Skeletal muscle tissue (tissue), 4 donors: Measurements from ENCODE around the gene HRH2. TPM values are rescaled to one million over a fixed set of nuclear protein-coding genes. Genes with fewer than 3 reads are reported as not detected.
"Not testable (repeated sequence)": the region's sequence is repeated elsewhere in the genome, so short reads cannot be mapped to it uniquely, and the experiment has no call there.

Experiments
- H3K27ac ChIP-seq: one replicate; pipeline ENCODE4 v1.7.0; 2013; ENCODE audit warnings: mild to moderate bottlenecking, low read depth, low read length, inconsistent platforms
- H3K27me3 ChIP-seq, 3 donors: one replicate each; pipeline ENCODE4 v1.7.0; 2013; ENCODE audit warnings: low read length in 3 of 3; ENCODE audit not compliant: control insufficient read depth in 3 of 3, insufficient read depth in 3 of 3
- H3K36me3 ChIP-seq, 3 donors: one replicate each; pipeline ENCODE4 v1.7.0; 2013; ENCODE audit warnings: low read length in 3 of 3; ENCODE audit not compliant: control insufficient read depth in 3 of 3, insufficient read depth in 3 of 3
- H3K4me1 ChIP-seq, 3 donors: one replicate each; pipeline ENCODE4 v1.7.0; 2013; ENCODE audit warnings: low read length in 3 of 3, mild to moderate bottlenecking in 3 of 3; ENCODE audit not compliant: control insufficient read depth in 3 of 3, insufficient read depth in 3 of 3
- H3K4me3 ChIP-seq, 3 donors: one replicate each; pipeline ENCODE4 v1.7.0; 2013; ENCODE audit warnings: low read length in 3 of 3
- H3K9ac ChIP-seq, 3 donors: one replicate each; pipeline ENCODE4 v1.7.0; 2013; ENCODE audit warnings: low read length in 3 of 3, mild to moderate bottlenecking in 3 of 3, moderate library complexity in 2 of 3, low read depth in 1 of 3
- H3K9me3 ChIP-seq, 3 donors: one replicate each; pipeline ENCODE4 v1.7.0; 2013; ENCODE audit warnings: low read length in 3 of 3; ENCODE audit not compliant: control insufficient read depth in 3 of 3
- total RNA-seq: library from RNA; depleted of rRNA; stranded (reverse); fragments of >200 nt; gene quantifications from one replicate; pipeline ENCODE4 v1.2.3, GENCODE V29; 2014
- donor health status: Osteomylitis.

The HRH2 gene
- total RNA-seq, 1 donor from 2014 or later = 1.0 TPM

DNA sequence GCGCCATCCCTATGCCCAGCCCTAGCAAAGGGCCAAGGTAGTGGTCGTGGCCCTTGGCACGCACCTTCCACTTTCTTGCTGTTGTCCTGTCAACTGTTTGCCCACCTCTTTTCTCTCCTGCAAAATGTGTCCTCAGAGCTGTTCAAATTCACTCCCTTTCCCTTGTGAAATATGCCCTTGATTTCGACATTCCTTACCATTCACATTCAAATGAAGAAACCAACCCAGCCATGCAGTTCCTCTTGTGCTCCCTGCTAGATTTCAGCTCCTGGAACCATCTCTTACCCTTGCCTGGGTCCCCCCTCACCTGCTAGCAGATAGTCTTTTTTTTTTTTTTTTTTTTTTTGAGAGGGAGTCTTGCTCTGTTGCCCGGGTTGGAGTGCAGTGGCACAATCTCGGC lies 19.6 kb upstream of the HRH2 start:
- H3K9me3 ChIP-seq = no peaks in the 10 kb centered on the region
- H3K9ac ChIP-seq = no peak overlapping the region
- H3K4me1 ChIP-seq = no peaks in the 10 kb centered on the region
- peaks cover 0 to 7% (median 6%) of the 10 kb centered on the region in 3 donors for H3K27me3 ChIP-seq
- no peak overlapping the region for H3K27ac ChIP-seq
- no peak overlapping the region for H3K4me3 ChIP-seq
- H3K36me3 ChIP-seq = no peaks in the 10 kb centered on the region

- Histone ChIP-seq H3K4me1 (no peaks in the 10 kb centered on the region), H3K9me3 (no peaks in the 10 kb centered on the region), H3K27me3 (peaks cover 0 to 7% (median 6%) of the 10 kb centered on the region in 3 donors), H3K27ac (no peak overlapping the region), H3K36me3 (no peaks in the 10 kb centered on the region), H3K9ac (no peak overlapping the region), H3K4me3 (no peak overlapping the region)
Measured at GRCh38 chr5:175640106-175640775, 17.6 kb upstream of the HRH2 start.

GRCh38 chr5:175642998-175643397 lies 14.9 kb upstream of the HRH2 start:
- H3K36me3 ChIP-seq = no peaks in the 10 kb centered on the region
- H3K9ac ChIP-seq = no peak overlapping the region

GRCh38 chr5:175646251-175646650 lies 11.6 kb upstream of the HRH2 start:
- Histone ChIP-seq H3K4me1 (no peaks in the 10 kb centered on the region), H3K4me3 (no peak overlapping the region), H3K9ac (no peak overlapping the region), H3K9me3 (peaks cover 0 to 6% (median 0%) of the 10 kb centered on the region in 3 donors), H3K27ac (no peak overlapping the region), H3K36me3 (no peaks in the 10 kb centered on the region), H3K27me3 (no peaks in the 10 kb centered on the region)

More at GRCh38 chr5:175642998-175643397, 14.9 kb upstream of the HRH2 start:
- Histone ChIP-seq H3K4me3 (no peak overlapping the region), H3K27me3 (peaks cover 0 to 7% (median 6%) of the 10 kb centered on the region in 3 donors), H3K9me3 (no peaks in the 10 kb centered on the region), H3K27ac (no peak overlapping the region), H3K4me1 (no peaks in the 10 kb centered on the region)

- no peak overlapping the region for H3K9ac ChIP-seq
- H3K4me1 ChIP-seq = peaks cover 3 to 8% (median 4%) of the 10 kb centered on the region in 3 donors
- H3K36me3 ChIP-seq = no peaks in the 10 kb centered on the region
- no peak overlapping the region for H3K27ac ChIP-seq
- H3K27me3 ChIP-seq = no peaks in the 10 kb centered on the region
- H3K9me3 ChIP-seq = peaks cover 0 to 6% (median 0%) of the 10 kb centered on the region in 3 donors
- no peak overlapping the region for H3K4me3 ChIP-seq
Measured at GRCh38 chr5:175649967-175650366, 7.9 kb upstream of the HRH2 start.

DNA sequence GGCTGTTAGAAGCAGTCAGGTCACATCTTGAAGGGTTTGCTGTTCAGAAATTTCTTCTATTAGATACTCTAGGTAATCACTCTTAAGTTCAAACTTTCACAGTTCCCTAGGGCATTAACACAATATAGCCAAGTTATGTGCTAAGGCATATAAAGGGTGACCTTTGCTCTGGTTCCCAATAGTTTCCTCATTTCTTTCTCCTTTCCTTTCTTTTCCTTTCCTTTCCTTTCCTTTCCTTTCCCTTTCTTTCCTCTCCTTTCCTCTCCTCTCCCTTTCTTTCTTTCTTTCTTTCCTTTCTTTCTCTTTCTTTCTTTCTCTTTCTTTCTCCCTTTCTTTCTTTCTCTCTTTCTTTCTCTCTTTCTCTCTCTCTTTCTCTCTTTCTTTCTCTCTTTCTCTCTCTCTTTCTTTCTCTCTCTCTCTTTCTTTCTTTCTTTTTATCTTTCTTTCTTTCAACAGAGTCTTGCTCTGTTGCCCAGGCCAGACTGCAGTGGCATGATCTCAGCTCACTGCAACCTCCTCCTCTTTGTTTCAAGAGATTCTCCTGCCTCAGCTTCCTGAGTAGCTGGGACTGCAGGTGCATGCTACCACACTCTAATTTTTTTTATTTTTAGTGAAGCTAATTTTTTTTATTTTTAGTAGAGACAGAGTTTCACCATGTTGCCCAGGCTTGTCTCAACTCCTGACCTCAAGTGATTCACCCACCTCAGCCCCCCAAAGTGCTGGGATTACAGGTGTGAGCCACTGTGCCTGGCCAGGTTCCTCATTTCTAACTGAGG lies 7.3 kb upstream of the HRH2 start:
- not testable (repeated sequence) for H3K9me3 ChIP-seq, H3K36me3 ChIP-seq, H3K4me1 ChIP-seq, H3K9ac ChIP-seq, H3K27me3 ChIP-seq, H3K27ac ChIP-seq, H3K4me3 ChIP-seq

DNA sequence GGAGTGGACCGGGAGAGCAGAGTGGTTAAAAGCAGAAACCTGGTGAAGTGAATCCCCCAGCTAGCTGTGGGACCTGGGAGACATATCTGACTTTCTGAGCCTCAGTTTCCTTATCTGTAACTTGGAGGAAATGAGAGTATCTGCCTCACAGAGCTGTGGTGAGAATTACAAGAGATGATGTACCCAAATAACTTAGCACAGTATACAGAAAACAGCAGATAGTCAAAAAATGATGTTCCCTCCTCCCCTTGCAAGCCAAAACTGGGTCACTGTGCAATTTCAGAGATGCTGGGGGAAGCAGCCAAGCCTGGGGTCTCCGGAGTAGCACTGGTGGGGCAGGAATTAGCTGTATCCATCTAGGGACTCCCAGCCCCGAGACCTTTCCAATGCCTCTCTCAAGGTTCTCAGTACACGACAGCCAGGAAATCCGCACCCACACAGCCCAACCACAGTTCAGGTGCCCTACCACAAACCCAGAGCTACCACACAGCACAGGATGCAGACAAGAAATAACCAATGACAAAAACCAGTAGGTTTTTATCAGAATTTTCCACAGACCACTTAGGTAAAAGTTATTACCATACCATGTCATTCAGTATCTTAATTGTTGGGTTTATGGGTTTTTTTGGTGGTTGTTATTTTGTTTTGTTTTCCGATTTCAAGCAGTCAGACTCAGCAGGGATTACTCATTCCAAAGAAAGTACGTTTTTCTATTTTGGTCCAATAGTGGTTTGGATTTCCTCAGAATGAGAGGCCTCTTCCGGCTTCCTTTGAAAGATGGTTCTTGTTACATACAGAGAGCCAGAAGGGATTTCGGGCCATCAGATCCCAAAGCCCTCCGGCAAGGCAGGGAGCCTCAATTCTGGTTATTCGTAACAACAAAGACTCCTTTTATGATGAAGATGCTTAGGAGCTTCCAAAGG lies 4.9 kb upstream of the HRH2 start:
- Histone ChIP-seq H3K27me3 (peaks cover 12 to 16% (median 15%) of the 10 kb centered on the region in 3 donors), H3K4me1 (peaks cover 4 to 8% (median 6%) of the 10 kb centered on the region in 3 donors), H3K4me3 (no peak overlapping the region), H3K36me3 (no peaks in the 10 kb centered on the region), H3K9ac (no peak overlapping the region), H3K9me3 (peaks cover 0 to 6% (median 0%) of the 10 kb centered on the region in 3 donors), H3K27ac (peak overlapping the region; percentile 30)

DNA sequence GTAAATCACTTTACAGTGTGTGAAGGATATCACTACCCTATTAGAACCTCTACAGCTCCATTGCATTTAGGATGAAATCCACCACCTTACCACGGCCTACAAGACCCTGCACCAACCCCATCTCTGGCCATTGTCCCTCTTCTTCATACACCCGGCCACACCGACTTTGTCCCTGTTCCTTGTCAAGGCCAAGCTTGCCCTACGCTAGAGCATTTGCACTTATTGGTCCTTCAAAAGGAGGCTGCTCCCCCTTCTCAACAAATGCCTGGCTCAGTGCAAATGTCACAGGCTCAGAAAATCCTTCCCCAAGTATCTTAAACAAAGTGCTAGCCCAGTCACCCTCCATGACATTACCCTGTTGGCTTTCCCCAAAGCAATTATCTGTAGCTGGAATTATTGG lies 4.1 kb upstream of the HRH2 start:
- Histone ChIP-seq H3K9ac (no peak overlapping the region), H3K4me3 (no peak overlapping the region), H3K27me3 (peaks cover 19 to 24% (median 23%) of the 10 kb centered on the region in 3 donors), H3K27ac (peak overlapping the region; percentile 30), H3K9me3 (peaks cover 0 to 5% (median 0%) of the 10 kb centered on the region in 3 donors), H3K36me3 (no peaks in the 10 kb centered on the region), H3K4me1 (peaks cover 7 to 15% (median 13%) of the 10 kb centered on the region in 3 donors)

GRCh38 chr5:175654339-175654738 lies 3.5 kb upstream of the HRH2 start:
- Histone ChIP-seq H3K9me3 (peaks cover 0 to 4% (median 0%) of the 10 kb centered on the region in 3 donors), H3K9ac (no peak overlapping the region), H3K27ac (no peak overlapping the region), H3K36me3 (no peaks in the 10 kb centered on the region), H3K27me3 (peaks cover 25 to 29% (median 26%) of the 10 kb centered on the region in 3 donors), H3K4me1 (peaks cover 8 to 17% (median 13%) of the 10 kb centered on the region in 3 donors), H3K4me3 (no peak overlapping the region)
